Measurements from ENCODE around the gene SMIM9. TPM values are rescaled to one million over a fixed set of nuclear protein-coding genes. Genes with fewer than 3 reads are reported as not detected.
"Not testable (repeated sequence)": the region's sequence is repeated elsewhere in the genome, so short reads cannot be mapped to it uniquely, and the experiment has no call there.

The SMIM9 gene
- total RNA-seq: not detected

DNA sequence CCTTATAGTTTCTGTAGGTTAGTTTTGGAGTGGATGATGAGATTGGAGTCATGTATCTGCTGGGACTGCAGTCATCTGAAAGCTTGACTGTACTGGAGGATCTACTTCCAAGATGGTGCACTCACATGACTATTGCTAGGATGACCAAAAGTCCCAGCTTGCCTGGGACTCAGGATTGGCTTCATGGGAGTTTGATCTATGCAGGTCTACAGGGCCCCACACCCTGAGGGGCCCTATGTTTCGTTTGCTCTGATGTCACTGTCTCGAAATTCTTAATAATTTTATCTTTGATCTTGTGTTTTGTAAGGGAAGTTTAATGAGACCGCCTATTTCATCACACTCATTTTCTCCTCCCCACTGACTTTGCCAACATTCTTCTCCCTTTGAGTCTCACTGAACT is at the start of gene SMIM9:
TSS of gene SMIM9 (minus strand) at position 101 of the 400 bp plus-strand sequence. CDS start 3,806 bp downstream, outside the sequence.
- ATAC-seq: no peak
- Histone ChIP-seq H3K27me3 (no peaks in the 10 kb centered on the region), H3K4me3 (no peak within 1 kb of the TSS), H3K27ac (no peak within 1 kb of the TSS), H3K4me1 (no peaks in the 10 kb centered on the region), H3K9me3 (no peaks in the 10 kb centered on the region), H3K36me3 (no peaks in the 10 kb centered on the region)
- no peak for TF ChIP-seq POLR2A (IDR thresholded peaks at IDR 0.05)
- TF ChIP-seq POLR2AphosphoS5 (IDR thresholded peaks at IDR 0.05): no peak
- no peak for TF ChIP-seq EP300 (IDR thresholded peaks at IDR 0.05)
- TF ChIP-seq, protein P1, sequence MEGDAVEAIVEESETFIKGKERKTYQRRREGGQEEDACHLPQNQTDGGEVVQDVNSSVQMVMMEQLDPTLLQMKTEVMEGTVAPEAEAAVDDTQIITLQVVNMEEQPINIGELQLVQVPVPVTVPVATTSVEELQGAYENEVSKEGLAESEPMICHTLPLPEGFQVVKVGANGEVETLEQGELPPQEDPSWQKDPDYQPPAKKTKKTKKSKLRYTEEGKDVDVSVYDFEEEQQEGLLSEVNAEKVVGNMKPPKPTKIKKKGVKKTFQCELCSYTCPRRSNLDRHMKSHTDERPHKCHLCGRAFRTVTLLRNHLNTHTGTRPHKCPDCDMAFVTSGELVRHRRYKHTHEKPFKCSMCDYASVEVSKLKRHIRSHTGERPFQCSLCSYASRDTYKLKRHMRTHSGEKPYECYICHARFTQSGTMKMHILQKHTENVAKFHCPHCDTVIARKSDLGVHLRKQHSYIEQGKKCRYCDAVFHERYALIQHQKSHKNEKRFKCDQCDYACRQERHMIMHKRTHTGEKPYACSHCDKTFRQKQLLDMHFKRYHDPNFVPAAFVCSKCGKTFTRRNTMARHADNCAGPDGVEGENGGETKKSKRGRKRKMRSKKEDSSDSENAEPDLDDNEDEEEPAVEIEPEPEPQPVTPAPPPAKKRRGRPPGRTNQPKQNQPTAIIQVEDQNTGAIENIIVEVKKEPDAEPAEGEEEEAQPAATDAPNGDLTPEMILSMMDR (IDR thresholded peaks at IDR 0.05): no peak
- WGBS, 2 donors (ENCODE audit: low coverage in 1 of 2): 66 to 80% methylated on average over 2 to 3 of the region's 3 CpGs

DNA sequence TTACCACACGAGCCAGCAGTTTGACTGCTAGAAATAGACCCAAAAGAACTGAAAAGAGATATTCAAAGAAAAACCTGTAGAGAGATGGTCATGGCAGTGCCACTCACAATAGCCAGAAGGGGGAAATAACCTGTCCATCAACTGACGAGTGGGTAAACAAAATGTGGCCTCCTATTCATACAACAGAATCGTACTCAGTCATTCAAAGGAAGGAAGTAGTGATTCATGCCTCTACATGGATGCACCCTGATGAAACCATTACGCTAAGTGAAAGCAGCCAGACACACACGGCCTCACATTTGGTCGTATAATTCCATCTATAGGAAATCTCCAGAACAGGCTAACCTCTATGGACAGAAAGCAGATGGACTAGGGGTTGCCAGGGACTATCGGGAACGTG is 49.6 kb upstream of the SMIM9 start:
- not testable (repeated sequence) for H3K4me3 ChIP-seq, H3K36me3 ChIP-seq, H3K27me3 ChIP-seq, H3K27ac ChIP-seq, ATAC-seq, H3K9me3 ChIP-seq, H3K4me1 ChIP-seq
- no CpG with 5 or more reads among the region's 8 CpGs for WGBS, 2 donors (ENCODE audit: low coverage in 1 of 2)

DNA sequence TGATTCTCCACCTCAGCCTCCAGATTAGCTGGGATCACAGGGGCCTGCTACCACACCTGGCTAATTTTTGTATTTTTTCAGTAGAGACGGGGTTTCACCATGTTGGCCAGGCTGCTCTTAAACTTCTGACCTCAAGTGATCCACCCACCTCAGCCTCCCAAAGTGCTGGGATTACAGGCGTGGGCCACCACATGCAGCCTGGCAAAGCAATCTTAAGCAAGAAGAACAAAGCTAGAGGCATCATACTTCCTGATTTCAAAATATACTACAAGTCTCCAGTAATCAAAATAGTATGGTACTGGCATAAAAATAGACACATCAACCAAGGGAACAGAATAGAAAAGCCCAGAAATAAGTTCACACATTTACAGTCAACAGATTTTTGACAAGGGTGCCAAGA is 38.9 kb upstream of the SMIM9 start:
- TF ChIP-seq, protein P1 (IDR thresholded peaks at IDR 0.05): no peak
- TF ChIP-seq EP300 (IDR thresholded peaks at IDR 0.05) (no peak), POLR2AphosphoS5 (IDR thresholded peaks at IDR 0.05) (no peak), POLR2A (IDR thresholded peaks at IDR 0.05) (no peak)
- 17% methylated on average over 1 of the region's 2 CpGs; no CpG with 5 or more reads in 1 of the 2 donors for WGBS, 2 donors (ENCODE audit: low coverage in 1 of 2)
- no peaks in the 10 kb centered on the region for H3K4me1 ChIP-seq

DNA sequence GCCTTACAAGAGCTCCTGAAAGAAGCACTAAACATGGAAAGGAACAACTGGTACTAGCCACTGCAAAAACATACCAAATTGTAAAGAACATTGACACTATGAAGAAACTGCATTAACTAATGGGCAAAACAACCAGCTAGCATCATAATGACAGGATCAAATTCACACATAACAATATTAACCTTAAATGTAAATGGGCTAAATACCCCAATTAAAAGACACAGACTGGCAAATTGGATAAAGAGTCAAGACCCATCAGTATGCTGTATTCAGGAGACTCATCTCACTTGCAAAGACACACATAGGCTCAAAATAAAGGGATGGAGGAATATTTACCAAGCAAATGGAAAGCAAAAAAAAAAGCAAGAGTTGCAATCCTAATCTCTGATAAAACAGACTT is 34.1 kb upstream of the SMIM9 start:
- not testable (repeated sequence) for H3K36me3 ChIP-seq, ATAC-seq, H3K27ac ChIP-seq, H3K4me3 ChIP-seq, H3K4me1 ChIP-seq, H3K27me3 ChIP-seq, H3K9me3 ChIP-seq

More for the DNA sequence above, 38.9 kb upstream of the SMIM9 start:
- H3K27ac ChIP-seq: no peak overlapping the region
- no peaks in the 10 kb centered on the region for H3K36me3 ChIP-seq
- no peaks in the 10 kb centered on the region for H3K27me3 ChIP-seq
- H3K9me3 ChIP-seq: no peaks in the 10 kb centered on the region
- no peak overlapping the region for H3K4me3 ChIP-seq
- ATAC-seq: no peak

DNA sequence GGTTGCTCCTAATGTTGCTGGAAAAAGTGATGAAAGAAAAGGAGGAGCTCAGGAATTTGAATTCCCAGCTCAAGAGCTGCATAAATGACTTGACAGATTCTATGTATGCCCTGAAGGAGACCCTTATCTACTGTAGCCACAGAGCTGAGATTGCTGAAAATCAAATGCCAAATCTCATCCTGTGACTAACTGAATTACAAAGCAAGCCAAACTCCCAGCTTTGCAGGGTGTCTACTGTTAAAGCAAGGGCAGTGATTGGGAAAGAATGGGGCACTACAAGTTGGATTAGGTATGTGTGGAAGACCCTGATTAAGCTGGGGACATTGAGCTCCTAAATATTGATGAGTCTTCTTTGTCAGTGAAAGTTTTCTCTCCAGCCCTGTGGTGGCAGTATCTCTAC is 20.8 kb upstream of the SMIM9 start:
- ATAC-seq: no peak
- Histone ChIP-seq H3K27ac (no peak overlapping the region), H3K9me3 (no peaks in the 10 kb centered on the region), H3K27me3 (no peaks in the 10 kb centered on the region), H3K4me3 (no peak overlapping the region), H3K36me3 (peaks cover 0 to 18% of the 10 kb centered on the region in 2 donors), H3K4me1 (no peaks in the 10 kb centered on the region)
- TF ChIP-seq EP300 (IDR thresholded peaks at IDR 0.05) (no peak), POLR2AphosphoS5 (IDR thresholded peaks at IDR 0.05) (no peak), POLR2A (IDR thresholded peaks at IDR 0.05) (no peak)
- TF ChIP-seq, protein P1 (IDR thresholded peaks at IDR 0.05): no peak

DNA sequence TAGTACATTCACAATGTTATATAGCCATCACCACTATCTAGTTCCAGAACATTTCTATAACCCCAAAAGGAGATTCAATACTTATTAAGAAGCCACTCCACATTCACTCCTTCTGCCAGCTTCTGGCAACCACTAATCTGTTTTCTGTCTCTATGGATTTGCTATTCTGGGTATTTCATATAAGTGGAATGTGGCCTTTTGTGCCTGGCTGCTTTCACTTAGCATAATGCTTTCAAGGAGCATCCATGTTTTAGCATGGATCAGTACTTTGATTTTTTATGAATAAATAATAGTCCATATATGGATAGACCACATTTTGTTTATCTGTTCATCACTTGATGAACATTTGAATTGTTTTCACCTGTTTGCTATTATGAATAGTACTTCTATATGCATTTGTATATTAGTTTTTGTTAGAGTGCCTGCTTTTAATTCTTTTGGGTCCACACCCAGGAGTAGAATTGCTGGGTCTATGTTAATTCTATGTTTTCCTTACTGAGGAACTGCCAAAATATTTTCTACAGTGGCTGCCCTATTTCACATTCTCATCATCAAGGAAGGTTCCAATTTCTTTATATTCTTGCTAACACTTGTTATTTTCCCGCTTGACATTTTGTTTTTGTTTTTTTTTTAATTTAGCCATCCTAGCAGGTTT is 16.6 kb upstream of the SMIM9 start:
- WGBS, 2 donors (ENCODE audit: low coverage in 1 of 2): 100% methylated on average over 1 of the region's 1 CpG; no CpG with 5 or more reads in 1 of the 2 donors
- Histone ChIP-seq H3K9me3 (no peaks in the 10 kb centered on the region), H3K27me3 (no peaks in the 10 kb centered on the region), H3K36me3 (peaks cover 0 to 3% of the 10 kb centered on the region in 2 donors), H3K4me3 (no peak overlapping the region), H3K4me1 (no peaks in the 10 kb centered on the region), H3K27ac (no peak overlapping the region)
- TF ChIP-seq EP300 (IDR thresholded peaks at IDR 0.05) (no peak), POLR2A (IDR thresholded peaks at IDR 0.05) (no peak), POLR2AphosphoS5 (IDR thresholded peaks at IDR 0.05) (no peak)
- TF ChIP-seq, protein P1 (IDR thresholded peaks at IDR 0.05): no peak
- ATAC-seq: no peak
